Liver (tissue), 9 donors: Measurements from ENCODE around the gene MMP23B. TPM values are rescaled to one million over a fixed set of nuclear protein-coding genes. Genes with fewer than 3 reads are reported as not detected.

Source experiments
- DNase-seq: peaks from one replicate; pipeline ENCODE4 v3.0.0-alpha.2; 2017; ENCODE audit warnings: low spot score
- H3K27ac ChIP-seq, 2 donors: one replicate each; pipeline ENCODE4 v1.7.0; 2013; ENCODE audit warnings: inconsistent platforms in 2 of 2, low read length in 2 of 2, control low read depth in 1 of 2, low read depth in 1 of 2, mild to moderate bottlenecking in 1 of 2
- H3K27me3 ChIP-seq, 4 donors: one replicate each; pipeline versions ENCODE4 v1.6.1 to v1.7.0; 2013; ENCODE audit warnings: low read length in 3 of 4, inconsistent platforms in 1 of 4, mild to moderate bottlenecking in 1 of 4, moderate library complexity in 1 of 4; ENCODE audit not compliant: control insufficient read depth in 4 of 4, insufficient read depth in 4 of 4
- H3K36me3 ChIP-seq, 4 donors: one replicate each; pipeline versions ENCODE4 v1.6.1 to v1.7.0; 2013; ENCODE audit warnings: low read length in 3 of 4, mild to moderate bottlenecking in 3 of 4, low read depth in 1 of 4, moderate library complexity in 1 of 4; ENCODE audit not compliant: control insufficient read depth in 4 of 4, insufficient read depth in 3 of 4
- H3K4me1 ChIP-seq, 4 donors: one replicate each; pipeline versions ENCODE4 v1.6.1 to v1.7.0; 2013; ENCODE audit warnings: low read length in 3 of 4, mild to moderate bottlenecking in 3 of 4, moderate library complexity in 1 of 4; ENCODE audit not compliant: control insufficient read depth in 4 of 4, insufficient read depth in 4 of 4
- H3K4me3 ChIP-seq, 3 donors: one replicate each; pipeline versions ENCODE4 v1.6.1 to v1.7.0; 2013; ENCODE audit warnings: low read length in 3 of 3, control low read depth in 1 of 3, low read depth in 1 of 3, mild to moderate bottlenecking in 1 of 3
- H3K9ac ChIP-seq, 2 donors: one replicate each; pipeline ENCODE4 v1.7.0; 2013; ENCODE audit warnings: low read length in 2 of 2, mild to moderate bottlenecking in 2 of 2, moderate library complexity in 2 of 2, control low read depth in 1 of 2, low read depth in 1 of 2
- H3K9me3 ChIP-seq, 4 donors: one replicate each; pipeline versions ENCODE4 v1.6.1 to v1.7.0; 2013; ENCODE audit warnings: low read length in 3 of 4; ENCODE audit not compliant: control insufficient read depth in 4 of 4
- ATF3 ChIP-seq: IDR thresholded peaks from 2 replicates; pipeline ENCODE4 v1.6.1; 2016; ENCODE audit warnings: antibody characterized with exemption
- CTCF ChIP-seq: fragments of 150-350 bp; IDR thresholded peaks from 2 replicates; pipeline ENCODE4 v1.5.1; 2017; ENCODE audit warnings: improper control_type of control experiment, low read depth, low read length; ENCODE audit not compliant: missing input control
- EGR1 ChIP-seq, 2 donors: IDR thresholded peaks; 2 replicates each; pipeline ENCODE4 v1.6.1; 2016 to 2018; ENCODE audit warnings: antibody characterized with exemption in 2 of 2, low read depth in 2 of 2
- FOXA1 ChIP-seq: IDR thresholded peaks from 2 replicates; pipeline ENCODE4 v1.6.1; 2016; ENCODE audit warnings: antibody characterized with exemption
- FOXA2 ChIP-seq: IDR thresholded peaks from 2 replicates; pipeline ENCODE4 v1.6.1; 2016; ENCODE audit warnings: antibody characterized with exemption
- GABPA ChIP-seq, 2 donors: IDR thresholded peaks in 1 of 2; conservative IDR thresholded peaks in 1 of 2; 2 replicates each; pipeline ENCODE4 v1.6.1; 2016; ENCODE audit warnings: antibody characterized with exemption in 2 of 2, mild to moderate bottlenecking in 1 of 2, moderate library complexity in 1 of 2
- HNF4A ChIP-seq, 2 donors: conservative IDR thresholded peaks; 2 replicates each; pipeline ENCODE4 v1.6.1; 2016; ENCODE audit warnings: antibody characterized with exemption in 2 of 2, mild to moderate bottlenecking in 2 of 2
- HNF4G ChIP-seq: IDR thresholded peaks from 2 replicates; pipeline ENCODE4 v1.6.1; 2016; ENCODE audit warnings: antibody characterized with exemption
- JUND ChIP-seq, 2 donors: IDR thresholded peaks; 2 replicates each; pipeline ENCODE4 v1.6.1; 2016; ENCODE audit warnings: antibody characterized with exemption in 2 of 2
- NR2F2 ChIP-seq: IDR thresholded peaks from 2 replicates; pipeline ENCODE4 v1.6.1; 2016; ENCODE audit warnings: antibody characterized with exemption
- RAD21 ChIP-seq, 2 donors: IDR thresholded peaks; 2 replicates each; pipeline ENCODE4 v1.6.1; 2016; ENCODE audit warnings: antibody characterized with exemption in 2 of 2, mild to moderate bottlenecking in 2 of 2
- REST ChIP-seq: IDR thresholded peaks from 2 replicates; pipeline ENCODE4 v1.6.1; 2016; ENCODE audit warnings: antibody characterized with exemption, mild to moderate bottlenecking
- RXRA ChIP-seq, 2 donors: IDR thresholded peaks; 2 replicates each; pipeline ENCODE4 v1.6.1; 2017 to 2018; ENCODE audit warnings: antibody characterized with exemption in 2 of 2, mild to moderate bottlenecking in 1 of 2
- SP1 ChIP-seq: IDR thresholded peaks from 2 replicates; pipeline ENCODE4 v1.6.1; 2018; ENCODE audit warnings: antibody characterized with exemption, mild to moderate bottlenecking
- TAF1 ChIP-seq: conservative IDR thresholded peaks from 2 replicates; pipeline ENCODE4 v1.6.1; 2016; ENCODE audit warnings: antibody characterized with exemption, mild to moderate bottlenecking
- YY1 ChIP-seq: IDR thresholded peaks from 2 replicates; pipeline ENCODE4 v1.6.1; 2016; ENCODE audit warnings: antibody characterized with exemption, mild to moderate bottlenecking
- ZBTB33 ChIP-seq: IDR thresholded peaks from 2 replicates; pipeline ENCODE4 v1.6.1; 2016; ENCODE audit warnings: antibody characterized with exemption
- WGBS: extraction: QIAGEN DNeasy Blood & Tissue Kit; methylation state at CpG from one replicate; pipeline ENCODE4 v1.1.7; 2013; 5-methylcytosine and 5-hydroxymethylcytosine counted together
- polyA plus RNA-seq, 2 donors: library from polyadenylated mRNA; stranded (reverse) in 1 of 2; unstranded in 1 of 2; fragments of 200-250 nt in 1 of 2; fragments of >200 nt in 1 of 2; fragmentation: Nextera tagmentation in 1 of 2; extraction: Ambion mirVana in 1 of 2; gene quantifications; one replicate each; pipeline versions ENCODE4 v1.2.1 to v1.2.3, GENCODE V29; 2013 to 2015
- total RNA-seq, 2 donors: library from RNA; depleted of rRNA; stranded (reverse); fragments of >200 nt; gene quantifications; one replicate each; pipeline ENCODE4 v1.2.3, GENCODE V29; 2014
- donor health status: healthy.
- donor health status: healthy.
- donor health status: healthy.
- donor health status: healthy.
- donor health status: healthy.

MMP23B gene
- total and polyA plus RNA-seq, 4 donors: 0.92 to 4.2 (median 1.5) TPM

- H3K9me3 ChIP-seq: no peaks in the 10 kb centered on the region
- no peak for TF ChIP-seq EGR1 (IDR thresholded peaks at IDR 0.05; ENCODE audit: low read depth in 2 of 2)
- TF ChIP-seq TAF1: no peak
- TF ChIP-seq ZBTB33: no peak
- no peak for TF ChIP-seq HNF4A (conservative IDR thresholded peaks at IDR 0.05)
- H3K36me3 ChIP-seq: peaks cover 15 to 52% (median 32%) of the 10 kb centered on the region in 4 donors
- no peak overlapping the region for H3K4me3 ChIP-seq
- H3K27me3 ChIP-seq: no peaks in the 10 kb centered on the region
- no peak overlapping the region for H3K27ac ChIP-seq
- WGBS: 95% methylated on average over 43 of the region's 43 CpGs
- no peaks in the 10 kb centered on the region for H3K4me1 ChIP-seq
- no peak for DNase-seq
- no peak overlapping the region for H3K9ac ChIP-seq
These were observed 37.8 kb downstream of the MMP23B start for GRCh38 chr1:1669468-1670440.

- H3K27me3 ChIP-seq: no peaks in the 10 kb centered on the region
- H3K9ac ChIP-seq: no peak overlapping the region
- H3K4me3 ChIP-seq: no peak overlapping the region
- no peak overlapping the region for H3K27ac ChIP-seq
- no peak for DNase-seq
- no peaks in the 10 kb centered on the region for H3K9me3 ChIP-seq
- peaks cover 11 to 42% (median 26%) of the 10 kb centered on the region in 4 donors for H3K36me3 ChIP-seq
- no peaks in the 10 kb centered on the region for H3K4me1 ChIP-seq
- no peak for TF ChIP-seq FOXA1
- no peak for TF ChIP-seq ATF3
- TF ChIP-seq RXRA (IDR thresholded peaks at IDR 0.05): no peak
- no peak for TF ChIP-seq YY1
- TF ChIP-seq CTCF: no peak
- TF ChIP-seq RAD21 (IDR thresholded peaks at IDR 0.05): no peak
- TF ChIP-seq HNF4G: no peak
- no peak for TF ChIP-seq HNF4A (conservative IDR thresholded peaks at IDR 0.05)
- TF ChIP-seq GABPA (IDR thresholded peaks at IDR 0.05 in 1 of 2, conservative IDR thresholded peaks at IDR 0.05 in 1 of 2): no peak
- no peak for TF ChIP-seq NR2F2
- no peak for TF ChIP-seq ZBTB33
- no peak for TF ChIP-seq EGR1 (IDR thresholded peaks at IDR 0.05; ENCODE audit: low read depth in 2 of 2)
- no peak for TF ChIP-seq REST
- no peak for TF ChIP-seq JUND (IDR thresholded peaks at IDR 0.05)
- no peak for TF ChIP-seq FOXA2
- no peak for TF ChIP-seq SP1
- 97% methylated on average over 24 of the region's 24 CpGs for WGBS
These were observed 38.9 kb downstream of the MMP23B start for GRCh38 chr1:1670866-1671265.
